A549 (cell line): ENCODE results near the gene C19orf81. TPM values are rescaled to one million over a fixed set of nuclear protein-coding genes. Genes with fewer than 3 reads are reported as not detected.

ENCODE experiments used
- ATAC-seq, 2 experiments: fragments of 200-7000 bp in 1 of 2; fragments of >200 bp in 1 of 2; cut with Nextera tagmentation in 1 of 2; cut with Tn5 transposase in 1 of 2; 3 replicates each; pipeline versions ENCODE4 v1.8.0 to v1.9.1; 2018 to 2020; ENCODE audit warnings: mild to moderate bottlenecking in 1 of 2, moderate library complexity in 1 of 2
- CTCF ChIA-PET: fragments of 300-600 bp; sonication (Branson Sonifier 250); formaldehyde crosslinking; extraction: SDS; loops from one replicate; lab custom pipeline; 2021; ENCODE audit warnings: antibody characterized with exemption, inconsistent platforms; lab: Yijun Ruan, JAX
- POLR2A ChIA-PET: fragments of 350-600 bp; formaldehyde crosslinking; extraction: SDS; loops from one replicate; lab custom pipeline; 2021; ENCODE audit warnings: antibody characterized with exemption, inconsistent platforms; lab: Yijun Ruan, JAX
- DNase-seq, 2 experiments: peaks; one replicate each; pipeline versions ENCODE4 v3.0.0 to v3.0.0-alpha.2; 2011 to 2016; ENCODE audit warnings: low read depth in 1 of 2, low spot score in 1 of 2
- FAIRE-seq: peaks from 2 replicates; lab custom pipeline; 2011; peaks lifted over from hg19 to GRCh38; lab: Jason Lieb, UNC
- H3K27ac ChIP-seq, 2 experiments: fragments of >200 bp; sonication (Bioruptor Twin); formaldehyde crosslinking; 3 replicates each; pipeline ENCODE4 v1.5.1; 2016 to 2017
- H3K4me1 ChIP-seq: fragments of >200 bp; sonication (Bioruptor Twin); formaldehyde crosslinking; 3 replicates; pipeline ENCODE4 v1.6.1; 2016
- H3K4me2 ChIP-seq: fragments of >200 bp; sonication (Bioruptor Twin); formaldehyde crosslinking; 3 replicates; pipeline ENCODE4 v1.6.1; 2016
- H3K4me3 ChIP-seq: fragments of >200 bp; sonication (Bioruptor Twin); formaldehyde crosslinking; 3 replicates; pipeline ENCODE4 v1.5.1; 2016
- H3K9me3 ChIP-seq: fragments of >200 bp; sonication (Bioruptor Twin); formaldehyde crosslinking; 3 replicates; pipeline ENCODE4 v1.6.1; 2016
- CBX8 ChIP-seq: fragments of 200-600 bp; sonication (generic); IDR thresholded peaks from 2 replicates; pipeline ENCODE4 v1.6.1; 2016
- EHF ChIP-seq: fragments of 250-450 bp; sonication (Bioruptor Pico); IDR thresholded peaks from 2 replicates; pipeline ENCODE4 v1.5.0; 2020; ENCODE audit warnings: mild to moderate bottlenecking
- FOSL2 ChIP-seq, 2 experiments: fragments of 450-650 bp in 1 of 2; fragments of >200 bp in 1 of 2; sonication (Bioruptor Twin) in 1 of 2; formaldehyde crosslinking; IDR thresholded peaks; 2 replicates each; pipeline versions ENCODE4 v1.5.0 to v1.6.1; 2016 to 2020; ENCODE audit warnings: mild to moderate bottlenecking in 1 of 2, moderate library complexity in 1 of 2
- FOXS1 ChIP-seq: fragments of 250-450 bp; sonication (Bioruptor Pico); IDR thresholded peaks from 2 replicates; pipeline ENCODE4 v1.5.0; 2020; ENCODE audit warnings: mild to moderate bottlenecking, moderate library complexity
- HDAC2 ChIP-seq: fragments of 200-600 bp; sonication (generic); IDR thresholded peaks from 2 replicates; pipeline ENCODE4 v1.6.1; 2016
- HOXB13 ChIP-seq: fragments of 250-450 bp; sonication (Bioruptor Pico); IDR thresholded peaks from 2 replicates; pipeline ENCODE4 v1.5.0; 2020; ENCODE audit warnings: low read depth, mild to moderate bottlenecking, moderate library complexity
- HOXB5 ChIP-seq: fragments of 250-450 bp; sonication (Bioruptor Pico); IDR thresholded peaks from 2 replicates; pipeline ENCODE4 v1.5.0; 2020; ENCODE audit warnings: mild to moderate bottlenecking, moderate library complexity
- JUNB ChIP-seq: fragments of >200 bp; sonication (Bioruptor Twin); formaldehyde crosslinking; IDR thresholded peaks from 2 replicates; pipeline ENCODE4 v1.6.1; 2016
- KDM1A ChIP-seq: fragments of 200-600 bp; sonication (generic); IDR thresholded peaks from 2 replicates; pipeline ENCODE4 v1.6.1; 2016; ENCODE audit warnings: low read depth, mild to moderate bottlenecking
- MAFK ChIP-seq: fragments of 450-650 bp; IDR thresholded peaks from 2 replicates; pipeline ENCODE4 v1.6.1; 2014; ENCODE audit not compliant: partially characterized antibody
- MAX ChIP-seq: IDR thresholded peaks from 2 replicates; pipeline ENCODE4 v1.6.1; 2012
- NR3C1 ChIP-seq: fragments of >200 bp; sonication (Bioruptor Twin); formaldehyde crosslinking; IDR thresholded peaks from 3 replicates; pipeline ENCODE4 v1.6.1; 2017
- PHF8 ChIP-seq: fragments of 200-600 bp; sonication (generic); IDR thresholded peaks from 2 replicates; pipeline ENCODE4 v1.6.1; 2016; ENCODE audit warnings: low read depth, mild to moderate bottlenecking, antibody characterized with exemption, moderate library complexity, borderline replicate concordance
- POLR2A ChIP-seq: IDR thresholded peaks from 2 replicates; pipeline ENCODE4 v1.6.1; 2012; ENCODE audit warnings: mild to moderate bottlenecking, low read length
- RCOR1 ChIP-seq: fragments of 150-350 bp; IDR thresholded peaks from 2 replicates; pipeline ENCODE4 v1.6.1; 2014; ENCODE audit warnings: antibody characterized with exemption, low read length, low read depth
- RFX5 ChIP-seq: fragments of 450-650 bp; IDR thresholded peaks from 2 replicates; pipeline ENCODE4 v1.7.1; 2014; ENCODE audit warnings: antibody characterized with exemption, mild to moderate bottlenecking, moderate library complexity
- RNF2 ChIP-seq: fragments of 200-600 bp; sonication (generic); IDR thresholded peaks from 2 replicates; pipeline ENCODE4 v1.6.1; 2016; ENCODE audit warnings: low read depth, mild to moderate bottlenecking, antibody characterized with exemption, moderate library complexity, borderline replicate concordance
- SMC3 ChIP-seq: fragments of >200 bp; sonication (Bioruptor Twin); formaldehyde crosslinking; IDR thresholded peaks from 3 replicates; pipeline ENCODE4 v1.6.1; 2018; ENCODE audit warnings: inconsistent platforms
- ZFP36 ChIP-seq: fragments of 450-650 bp; IDR thresholded peaks from 2 replicates; pipeline ENCODE4 v1.6.1; 2014; ENCODE audit warnings: borderline replicate concordance; ENCODE audit not compliant: partially characterized antibody
- WGBS: methylation state at CpG from one replicate; pipeline ENCODE4 v1.1.6; 2017; ENCODE audit errors: missing lambda C conversion rate; 5-methylcytosine and 5-hydroxymethylcytosine counted together
- polyA plus RNA-seq, 4 experiments: library from polyadenylated mRNA; depleted of rRNA in 3 of 4; stranded (reverse); fragments of >200 nt; fragmentation: RNase III in 1 of 4; extraction: RNeasy Plus Mini Kit Qiagen cat#74134 plus additional on column Dnase treatment in 1 of 4; gene quantifications; 2 replicates in 3 of 4; 3 replicates in 1 of 4; pipeline ENCODE4 v1.2.3, GENCODE V29; 2011 to 2017
- TF ChIP-seq, protein P1 (sequence below): fragments of 150-350 bp; IDR thresholded peaks from 2 replicates; pipeline ENCODE4 v1.6.1; 2014; ENCODE audit warnings: low read depth, mild to moderate bottlenecking, low read length

Gene C19orf81
- polyA plus RNA-seq, 2 of the 4 experiments (the other 2 are of a cell fraction): 2.1 to 9.5 TPM

DNA sequence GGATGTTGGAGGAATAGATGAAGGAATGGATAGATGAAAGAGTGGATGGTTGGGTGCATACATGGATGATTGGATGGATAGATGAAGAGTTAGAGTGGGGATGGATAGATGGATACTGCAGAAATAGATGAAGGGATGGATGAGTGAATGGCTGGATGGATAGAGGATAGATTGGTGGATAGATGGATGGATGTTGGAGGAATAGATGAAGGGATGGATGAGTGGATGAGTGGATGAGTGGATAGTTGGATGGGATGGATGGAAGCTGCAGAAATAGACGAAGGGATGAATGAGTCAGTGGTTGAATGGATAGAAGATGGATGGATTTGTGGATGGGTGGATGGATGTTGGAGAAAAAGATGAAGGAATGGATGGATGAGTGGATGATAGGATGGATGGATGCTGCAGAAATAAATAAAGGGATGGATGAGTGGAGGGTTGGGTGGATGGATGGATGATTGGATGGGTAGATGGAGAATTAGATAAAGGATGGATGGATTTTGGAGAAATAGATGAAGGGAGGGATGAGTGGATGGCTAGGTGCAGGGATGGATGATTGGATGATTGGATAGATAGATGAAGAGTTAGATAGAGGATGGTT, 4.8 kb upstream of the C19orf81 start (continued):
- TF ChIP-seq, protein P1, sequence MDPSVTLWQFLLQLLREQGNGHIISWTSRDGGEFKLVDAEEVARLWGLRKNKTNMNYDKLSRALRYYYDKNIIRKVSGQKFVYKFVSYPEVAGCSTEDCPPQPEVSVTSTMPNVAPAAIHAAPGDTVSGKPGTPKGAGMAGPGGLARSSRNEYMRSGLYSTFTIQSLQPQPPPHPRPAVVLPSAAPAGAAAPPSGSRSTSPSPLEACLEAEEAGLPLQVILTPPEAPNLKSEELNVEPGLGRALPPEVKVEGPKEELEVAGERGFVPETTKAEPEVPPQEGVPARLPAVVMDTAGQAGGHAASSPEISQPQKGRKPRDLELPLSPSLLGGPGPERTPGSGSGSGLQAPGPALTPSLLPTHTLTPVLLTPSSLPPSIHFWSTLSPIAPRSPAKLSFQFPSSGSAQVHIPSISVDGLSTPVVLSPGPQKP: no peak
- TF ChIP-seq POLR2A (no peak), RNF2 (no peak), NR3C1 (no peak)

- no peak overlapping the region for H3K4me2 ChIP-seq
- no peak overlapping the region for H3K4me3 ChIP-seq
- H3K27ac ChIP-seq: 0 out of 6 replicates have a peak overlapping the region, but pooled peaks of 1 of the 2 experiments have one; percentile 9
- peaks cover 20% of the 10 kb centered on the region for H3K4me1 ChIP-seq
- 37% methylated on average over 6 of the region's 6 CpGs for WGBS
- ChIA-PET POLR2A (no interaction called here), CTCF (interaction anchor here (0.9 to 3.5 kb wide), 4 partner anchors 11 to 79 kb away, joined by 3 to 12 read pairs (median 4); no protein-coding TSS in a partner anchor)
- ATAC-seq (peak in 1 of 2 experiments; percentile 15; a peak in 1 of 6 replicates), DNase-seq (no peak), FAIRE-seq (no peak)
- H3K9me3 ChIP-seq: no peaks in the 10 kb centered on the region
- TF ChIP-seq HDAC2: no peak
- TF ChIP-seq MAFK: peak; percentile 62
- TF ChIP-seq, protein P1: no peak
- TF ChIP-seq JUNB: no peak
- TF ChIP-seq CBX8: no peak
- no peak for TF ChIP-seq MAX
- no peak for TF ChIP-seq HOXB13 (CRISPR knock-in tag)
- TF ChIP-seq FOXS1 (CRISPR knock-in tag): no peak
- TF ChIP-seq, all 56 proteins: peak for 1
These were observed 4.1 kb upstream of the C19orf81 start for GRCh38 chr19:50645107-50645506.

- peak overlapping the region; percentile 55 to 62; a peak in 4 of 6 replicates for H3K27ac ChIP-seq
- 6% methylated on average over 6 of the region's 6 CpGs for WGBS
- 0 out of 3 replicates have a peak overlapping the region, but pooled peaks have one; percentile 0 for H3K4me3 ChIP-seq
- FAIRE-seq: peak; percentile 70
- TF ChIP-seq RFX5 (no peak; the same call in 1 of the 2 replicates), KDM1A (peak; percentile 81; the same call in 1 of the 2 replicates), RCOR1 (0 out of 2 replicates have a peak, but pooled peaks have one; percentile 27), FOSL2 (IDR thresholded peaks at IDR 0.05) (peak; percentile 50; the same call in 1 of the 2 replicates), FOSL2 (CRISPR knock-in tag; IDR thresholded peaks at IDR 0.05) (peak; percentile 78), PHF8 (no peak), HOXB5 (peak; percentile 48; the same call in 1 of the 2 replicates), EHF (CRISPR knock-in tag) (no peak), SMC3 (0 out of 3 replicates have a peak, but pooled peaks have one; percentile 9), JUNB (0 out of 2 replicates have a peak, but pooled peaks have one; percentile 23), ZFP36 (peak; percentile 100)
- peak; percentile 67 to 80 for ATAC-seq
- peaks cover 20% of the 10 kb centered on the region for H3K4me1 ChIP-seq
- H3K4me2 ChIP-seq: peak overlapping the region; percentile 62
- DNase-seq: peak; percentile 83
- CTCF ChIA-PET: interaction anchor here (0.8 to 3.5 kb wide), 8 partner anchors 10 to 138 kb away, joined by 3 to 12 read pairs (median 4); no protein-coding TSS in a partner anchor
- POLR2A ChIA-PET: interaction anchor here (1.2 kb wide), 1 partner anchor 12 kb away, joined by 5 read pairs; no protein-coding TSS in a partner anchor
- no peaks in the 10 kb centered on the region for H3K9me3 ChIP-seq
These were observed 3.0 kb upstream of the C19orf81 start for GRCh38 chr19:50646074-50646807.
